K562 (cell line): ENCODE data around the gene RPLP2. TPM values are rescaled to one million over a fixed set of nuclear protein-coding genes. Genes with fewer than 3 reads are reported as not detected.

Experiments
- HDAC8 ChIP-seq: fragments of 450-650 bp; IDR thresholded peaks from 2 replicates; pipeline ENCODE4 v1.6.1; 2016; ENCODE audit warnings: mild to moderate bottlenecking, missing genetic modification characterization, moderate library complexity, missing compliant biosample characterization
- MCM7 ChIP-seq, 2 experiments: fragments of 450-650 bp; IDR thresholded peaks; 2 replicates each; pipeline ENCODE4 v1.6.1; 2016 to 2018
- PCBP1 ChIP-seq: fragments of 200-400 bp; formaldehyde crosslinking; IDR thresholded peaks from 2 replicates; pipeline ENCODE4 v1.6.1; 2018; ENCODE audit warnings: mild to moderate bottlenecking, low read depth, low read length; ENCODE audit not compliant: poor library complexity, severe bottlenecking
- RAD51 ChIP-seq: fragments of 450-650 bp; IDR thresholded peaks from 2 replicates; pipeline ENCODE4 v1.7.1; 2016; ENCODE audit warnings: low read depth, mild to moderate bottlenecking, borderline replicate concordance
- polyA plus RNA-seq, 8 experiments: library from polyadenylated mRNA; depleted of rRNA in 4 of 8; stranded (reverse) in 5 of 8; unstranded in 3 of 8; fragments of >200 nt; fragmentation: Nextera tagmentation in 2 of 8; fragmentation: Illumina TruSeq in 1 of 8; extraction: Ambion mirVana in 2 of 8; extraction: Trizol in 1 of 8; gene quantifications; 2 replicates each; pipeline versions ENCODE4 v1.2.1 to v1.2.3, GENCODE V29; 2011 to 2014; ENCODE audit warnings: inconsistent platforms in 1 of 8, missing spikeins in 1 of 8
- total RNA-seq, 7 experiments: library from RNA; depleted of rRNA in 6 of 7; stranded (reverse); fragments of >200 nt in 6 of 7; fragmentation: Illumina TruSeq in 2 of 7; extraction: Trizol in 2 of 7; gene quantifications; 2 replicates each; pipeline versions ENCODE4 v1.2.1 to v1.2.3, GENCODE V29; 2011 to 2021; ENCODE audit warnings: low replicate concordance in 1 of 7
- TF ChIP-seq, protein P1 (sequence below): fragments of 200-800 bp; sonication (Bioruptor generic); IDR thresholded peaks from 2 replicates; pipeline ENCODE4 v1.6.1; 2016; ENCODE audit warnings: missing genetic modification characterization, missing compliant biosample characterization
- TF ChIP-seq, protein P2 (sequence below): fragments of 200-400 bp; formaldehyde crosslinking; IDR thresholded peaks from 2 replicates; pipeline ENCODE4 v1.6.1; 2017; ENCODE audit warnings: mild to moderate bottlenecking, low read depth, low read length, moderate library complexity
- TF ChIP-seq, protein P3 (sequence below), 2 experiments: fragments of 450-650 bp in 1 of 2; IDR thresholded peaks; 2 replicates each; pipeline ENCODE4 v1.6.1; 2011 to 2017; ENCODE audit warnings: low read depth in 2 of 2, antibody characterized with exemption in 1 of 2, borderline replicate concordance in 1 of 2, low read length in 1 of 2, mild to moderate bottlenecking in 1 of 2, mixed read lengths in 1 of 2; ENCODE audit not compliant: control insufficient read depth in 1 of 2
- TF ChIP-seq, protein P4 (sequence below): sonication (generic); formaldehyde crosslinking; IDR thresholded peaks from 2 replicates; pipeline ENCODE4 v1.8.1; 2023; ENCODE audit warnings: missing genetic modification reagents, mild to moderate bottlenecking, borderline replicate concordance

The RPLP2 gene
- total and polyA plus RNA-seq, 9 of the 15 experiments (the other 6 are each of a cell fraction or from before 2014, with no cell fraction given): 528 to 3,807 (median 1,633) TPM

DNA sequence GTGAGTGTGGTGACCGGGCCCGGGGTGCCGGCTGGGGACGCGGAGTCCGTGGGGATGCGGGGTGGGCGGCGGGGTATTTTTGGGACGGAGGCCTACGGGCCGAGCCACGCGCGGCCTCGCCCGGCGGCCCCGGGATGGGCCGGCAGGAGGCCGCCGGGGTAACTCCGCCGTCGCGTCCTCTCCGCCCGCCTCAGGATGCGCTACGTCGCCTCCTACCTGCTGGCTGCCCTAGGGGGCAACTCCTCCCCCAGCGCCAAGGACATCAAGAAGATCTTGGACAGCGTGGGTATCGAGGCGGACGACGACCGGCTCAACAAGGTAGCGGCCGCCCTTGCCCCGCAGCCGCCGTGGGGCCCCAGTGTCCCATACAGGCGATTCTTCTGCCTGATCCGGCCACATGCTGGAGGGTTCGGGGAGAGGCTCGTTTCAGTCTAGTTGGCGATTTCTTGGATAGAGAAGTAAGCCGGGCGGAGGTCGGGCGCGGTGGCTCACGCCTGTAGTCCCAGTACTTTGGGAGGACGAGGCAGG, 337 bp downstream of the RPLP2 start (continued):
- TF ChIP-seq, protein P1, sequence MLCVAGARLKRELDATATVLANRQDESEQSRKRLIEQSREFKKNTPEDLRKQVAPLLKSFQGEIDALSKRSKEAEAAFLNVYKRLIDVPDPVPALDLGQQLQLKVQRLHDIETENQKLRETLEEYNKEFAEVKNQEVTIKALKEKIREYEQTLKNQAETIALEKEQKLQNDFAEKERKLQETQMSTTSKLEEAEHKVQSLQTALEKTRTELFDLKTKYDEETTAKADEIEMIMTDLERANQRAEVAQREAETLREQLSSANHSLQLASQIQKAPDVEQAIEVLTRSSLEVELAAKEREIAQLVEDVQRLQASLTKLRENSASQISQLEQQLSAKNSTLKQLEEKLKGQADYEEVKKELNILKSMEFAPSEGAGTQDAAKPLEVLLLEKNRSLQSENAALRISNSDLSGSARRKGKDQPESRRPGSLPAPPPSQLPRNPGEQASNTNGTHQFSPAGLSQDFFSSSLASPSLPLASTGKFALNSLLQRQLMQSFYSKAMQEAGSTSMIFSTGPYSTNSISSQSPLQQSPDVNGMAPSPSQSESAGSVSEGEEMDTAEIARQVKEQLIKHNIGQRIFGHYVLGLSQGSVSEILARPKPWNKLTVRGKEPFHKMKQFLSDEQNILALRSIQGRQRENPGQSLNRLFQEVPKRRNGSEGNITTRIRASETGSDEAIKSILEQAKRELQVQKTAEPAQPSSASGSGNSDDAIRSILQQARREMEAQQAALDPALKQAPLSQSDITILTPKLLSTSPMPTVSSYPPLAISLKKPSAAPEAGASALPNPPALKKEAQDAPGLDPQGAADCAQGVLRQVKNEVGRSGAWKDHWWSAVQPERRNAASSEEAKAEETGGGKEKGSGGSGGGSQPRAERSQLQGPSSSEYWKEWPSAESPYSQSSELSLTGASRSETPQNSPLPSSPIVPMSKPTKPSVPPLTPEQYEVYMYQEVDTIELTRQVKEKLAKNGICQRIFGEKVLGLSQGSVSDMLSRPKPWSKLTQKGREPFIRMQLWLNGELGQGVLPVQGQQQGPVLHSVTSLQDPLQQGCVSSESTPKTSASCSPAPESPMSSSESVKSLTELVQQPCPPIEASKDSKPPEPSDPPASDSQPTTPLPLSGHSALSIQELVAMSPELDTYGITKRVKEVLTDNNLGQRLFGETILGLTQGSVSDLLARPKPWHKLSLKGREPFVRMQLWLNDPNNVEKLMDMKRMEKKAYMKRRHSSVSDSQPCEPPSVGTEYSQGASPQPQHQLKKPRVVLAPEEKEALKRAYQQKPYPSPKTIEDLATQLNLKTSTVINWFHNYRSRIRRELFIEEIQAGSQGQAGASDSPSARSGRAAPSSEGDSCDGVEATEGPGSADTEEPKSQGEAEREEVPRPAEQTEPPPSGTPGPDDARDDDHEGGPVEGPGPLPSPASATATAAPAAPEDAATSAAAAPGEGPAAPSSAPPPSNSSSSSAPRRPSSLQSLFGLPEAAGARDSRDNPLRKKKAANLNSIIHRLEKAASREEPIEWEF (CRISPR knock-in tag): no peak
- TF ChIP-seq RAD51: no peak
- TF ChIP-seq, protein P2, sequence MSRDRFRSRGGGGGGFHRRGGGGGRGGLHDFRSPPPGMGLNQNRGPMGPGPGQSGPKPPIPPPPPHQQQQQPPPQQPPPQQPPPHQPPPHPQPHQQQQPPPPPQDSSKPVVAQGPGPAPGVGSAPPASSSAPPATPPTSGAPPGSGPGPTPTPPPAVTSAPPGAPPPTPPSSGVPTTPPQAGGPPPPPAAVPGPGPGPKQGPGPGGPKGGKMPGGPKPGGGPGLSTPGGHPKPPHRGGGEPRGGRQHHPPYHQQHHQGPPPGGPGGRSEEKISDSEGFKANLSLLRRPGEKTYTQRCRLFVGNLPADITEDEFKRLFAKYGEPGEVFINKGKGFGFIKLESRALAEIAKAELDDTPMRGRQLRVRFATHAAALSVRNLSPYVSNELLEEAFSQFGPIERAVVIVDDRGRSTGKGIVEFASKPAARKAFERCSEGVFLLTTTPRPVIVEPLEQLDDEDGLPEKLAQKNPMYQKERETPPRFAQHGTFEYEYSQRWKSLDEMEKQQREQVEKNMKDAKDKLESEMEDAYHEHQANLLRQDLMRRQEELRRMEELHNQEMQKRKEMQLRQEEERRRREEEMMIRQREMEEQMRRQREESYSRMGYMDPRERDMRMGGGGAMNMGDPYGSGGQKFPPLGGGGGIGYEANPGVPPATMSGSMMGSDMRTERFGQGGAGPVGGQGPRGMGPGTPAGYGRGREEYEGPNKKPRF: no peak
- no peak for TF ChIP-seq MCM7 (IDR thresholded peaks at IDR 0.05)
- TF ChIP-seq, protein P3, sequence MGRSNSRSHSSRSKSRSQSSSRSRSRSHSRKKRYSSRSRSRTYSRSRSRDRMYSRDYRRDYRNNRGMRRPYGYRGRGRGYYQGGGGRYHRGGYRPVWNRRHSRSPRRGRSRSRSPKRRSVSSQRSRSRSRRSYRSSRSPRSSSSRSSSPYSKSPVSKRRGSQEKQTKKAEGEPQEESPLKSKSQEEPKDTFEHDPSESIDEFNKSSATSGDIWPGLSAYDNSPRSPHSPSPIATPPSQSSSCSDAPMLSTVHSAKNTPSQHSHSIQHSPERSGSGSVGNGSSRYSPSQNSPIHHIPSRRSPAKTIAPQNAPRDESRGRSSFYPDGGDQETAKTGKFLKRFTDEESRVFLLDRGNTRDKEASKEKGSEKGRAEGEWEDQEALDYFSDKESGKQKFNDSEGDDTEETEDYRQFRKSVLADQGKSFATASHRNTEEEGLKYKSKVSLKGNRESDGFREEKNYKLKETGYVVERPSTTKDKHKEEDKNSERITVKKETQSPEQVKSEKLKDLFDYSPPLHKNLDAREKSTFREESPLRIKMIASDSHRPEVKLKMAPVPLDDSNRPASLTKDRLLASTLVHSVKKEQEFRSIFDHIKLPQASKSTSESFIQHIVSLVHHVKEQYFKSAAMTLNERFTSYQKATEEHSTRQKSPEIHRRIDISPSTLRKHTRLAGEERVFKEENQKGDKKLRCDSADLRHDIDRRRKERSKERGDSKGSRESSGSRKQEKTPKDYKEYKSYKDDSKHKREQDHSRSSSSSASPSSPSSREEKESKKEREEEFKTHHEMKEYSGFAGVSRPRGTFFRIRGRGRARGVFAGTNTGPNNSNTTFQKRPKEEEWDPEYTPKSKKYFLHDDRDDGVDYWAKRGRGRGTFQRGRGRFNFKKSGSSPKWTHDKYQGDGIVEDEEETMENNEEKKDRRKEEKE (IDR thresholded peaks at IDR 0.05; ENCODE audit: borderline replicate concordance in 1 of 2, control insufficient read depth in 1 of 2, low read depth in 2 of 2, low read length in 1 of 2): no peak
- TF ChIP-seq, protein P4, sequence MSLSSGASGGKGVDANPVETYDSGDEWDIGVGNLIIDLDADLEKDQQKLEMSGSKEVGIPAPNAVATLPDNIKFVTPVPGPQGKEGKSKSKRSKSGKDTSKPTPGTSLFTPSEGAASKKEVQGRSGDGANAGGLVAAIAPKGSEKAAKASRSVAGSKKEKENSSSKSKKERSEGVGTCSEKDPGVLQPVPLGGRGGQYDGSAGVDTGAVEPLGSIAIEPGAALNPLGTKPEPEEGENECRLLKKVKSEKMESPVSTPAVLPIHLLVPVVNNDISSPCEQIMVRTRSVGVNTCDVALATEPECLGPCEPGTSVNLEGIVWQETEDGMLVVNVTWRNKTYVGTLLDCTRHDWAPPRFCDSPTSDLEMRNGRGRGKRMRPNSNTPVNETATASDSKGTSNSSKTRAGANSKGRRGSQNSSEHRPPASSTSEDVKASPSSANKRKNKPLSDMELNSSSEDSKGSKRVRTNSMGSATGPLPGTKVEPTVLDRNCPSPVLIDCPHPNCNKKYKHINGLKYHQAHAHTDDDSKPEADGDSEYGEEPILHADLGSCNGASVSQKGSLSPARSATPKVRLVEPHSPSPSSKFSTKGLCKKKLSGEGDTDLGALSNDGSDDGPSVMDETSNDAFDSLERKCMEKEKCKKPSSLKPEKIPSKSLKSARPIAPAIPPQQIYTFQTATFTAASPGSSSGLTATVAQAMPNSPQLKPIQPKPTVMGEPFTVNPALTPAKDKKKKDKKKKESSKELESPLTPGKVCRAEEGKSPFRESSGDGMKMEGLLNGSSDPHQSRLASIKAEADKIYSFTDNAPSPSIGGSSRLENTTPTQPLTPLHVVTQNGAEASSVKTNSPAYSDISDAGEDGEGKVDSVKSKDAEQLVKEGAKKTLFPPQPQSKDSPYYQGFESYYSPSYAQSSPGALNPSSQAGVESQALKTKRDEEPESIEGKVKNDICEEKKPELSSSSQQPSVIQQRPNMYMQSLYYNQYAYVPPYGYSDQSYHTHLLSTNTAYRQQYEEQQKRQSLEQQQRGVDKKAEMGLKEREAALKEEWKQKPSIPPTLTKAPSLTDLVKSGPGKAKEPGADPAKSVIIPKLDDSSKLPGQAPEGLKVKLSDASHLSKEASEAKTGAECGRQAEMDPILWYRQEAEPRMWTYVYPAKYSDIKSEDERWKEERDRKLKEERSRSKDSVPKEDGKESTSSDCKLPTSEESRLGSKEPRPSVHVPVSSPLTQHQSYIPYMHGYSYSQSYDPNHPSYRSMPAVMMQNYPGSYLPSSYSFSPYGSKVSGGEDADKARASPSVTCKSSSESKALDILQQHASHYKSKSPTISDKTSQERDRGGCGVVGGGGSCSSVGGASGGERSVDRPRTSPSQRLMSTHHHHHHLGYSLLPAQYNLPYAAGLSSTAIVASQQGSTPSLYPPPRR (CRISPR knock-in tag): 0 out of 2 replicates have a peak, but pooled peaks have one; percentile 73
- no peak for TF ChIP-seq HDAC8 (tag)
- TF ChIP-seq PCBP1: peak; percentile 16
